Neuronal stem cell (in vitro differentiated cells): Measurements from ENCODE around the gene C2CD4D.

Experiments
- DNase-seq: peaks from one replicate; pipeline ENCODE4 v3.0.0-alpha.2; 2013; ENCODE audit warnings: low spot score
- H2AFZ ChIP-seq: one replicate; pipeline ENCODE4 v1.6.1; 2013; ENCODE audit warnings: mild to moderate bottlenecking, low read length, inconsistent platforms
- H2AK5ac ChIP-seq: 2 replicates; pipeline ENCODE4 v1.6.1; 2013; ENCODE audit warnings: low read depth, mild to moderate bottlenecking, inconsistent platforms, low read length, moderate library complexity, mixed read lengths
- H2BK120ac ChIP-seq: 2 replicates; pipeline ENCODE4 v1.6.1; 2013; ENCODE audit warnings: low read depth, mild to moderate bottlenecking, inconsistent platforms, low read length, moderate library complexity, mixed read lengths
- H2BK12ac ChIP-seq: one replicate; pipeline ENCODE4 v1.6.1; 2013; ENCODE audit warnings: low read length, inconsistent platforms
- H2BK15ac ChIP-seq: 2 replicates; pipeline ENCODE4 v1.6.1; 2013; ENCODE audit warnings: mild to moderate bottlenecking, low read length, inconsistent platforms, mixed read lengths
- H2BK5ac ChIP-seq: one replicate; pipeline ENCODE4 v1.6.1; 2013; ENCODE audit warnings: inconsistent platforms, mild to moderate bottlenecking, low read length, moderate library complexity
- H3K14ac ChIP-seq: one replicate; pipeline ENCODE4 v1.6.1; 2013; ENCODE audit warnings: low read length, inconsistent platforms
- H3K18ac ChIP-seq: 2 replicates; pipeline ENCODE4 v1.6.1; 2013; ENCODE audit warnings: low read length, inconsistent platforms
- H3K23ac ChIP-seq: 2 replicates; pipeline ENCODE4 v1.6.1; 2013; ENCODE audit warnings: low read depth, mild to moderate bottlenecking, mixed read lengths, low read length, inconsistent platforms; ENCODE audit not compliant: poor library complexity
- H3K27ac ChIP-seq: replicated peaks from 3 replicates; pipeline ENCODE4 v1.5.1; 2013; ENCODE audit warnings: low read length, inconsistent platforms
- H3K27me3 ChIP-seq, 3 experiments: 2 replicates each; pipeline ENCODE4 v1.6.1; 2013; ENCODE audit warnings: low read length in 3 of 3, mild to moderate bottlenecking in 2 of 3, inconsistent platforms in 1 of 3, low read depth in 1 of 3, mixed read lengths in 1 of 3, moderate library complexity in 1 of 3; ENCODE audit not compliant: control insufficient read depth in 3 of 3, insufficient read depth in 3 of 3
- H3K36me3 ChIP-seq, 2 donors: replicated peaks in 1 of 2; 2 replicates each; pipeline ENCODE4 v1.6.1; 2013; ENCODE audit warnings: low read length in 2 of 2; ENCODE audit not compliant: control insufficient read depth in 2 of 2, insufficient read depth in 2 of 2
- H3K4ac ChIP-seq: 2 replicates; pipeline ENCODE4 v1.6.1; 2013; ENCODE audit warnings: inconsistent platforms, mild to moderate bottlenecking, low read length, moderate library complexity
- H3K4me1 ChIP-seq, 2 donors: 1 replicate in 1 of 2; 2 replicates in 1 of 2; pipeline ENCODE4 v1.6.1; 2013; ENCODE audit warnings: low read length in 2 of 2, low read depth in 1 of 2; ENCODE audit not compliant: control insufficient read depth in 2 of 2, insufficient read depth in 1 of 2
- H3K4me2 ChIP-seq: one replicate; pipeline ENCODE4 v1.6.1; 2013; ENCODE audit warnings: mild to moderate bottlenecking, low read length, inconsistent platforms; ENCODE audit not compliant: insufficient read depth, poor library complexity, severe bottlenecking
- H3K4me3 ChIP-seq, 2 donors: 2 replicates each; pipeline ENCODE4 v1.5.1; 2013; ENCODE audit warnings: low read length in 2 of 2, mild to moderate bottlenecking in 2 of 2, inconsistent platforms in 1 of 2, moderate library complexity in 1 of 2
- H3K79me1 ChIP-seq: one replicate; pipeline ENCODE4 v1.6.1; 2013; ENCODE audit warnings: low read depth, mild to moderate bottlenecking, inconsistent platforms, low read length, moderate library complexity
- H3K9ac ChIP-seq: one replicate; pipeline ENCODE4 v1.6.1; 2013; ENCODE audit warnings: mild to moderate bottlenecking, low read depth, low read length, inconsistent platforms; ENCODE audit not compliant: poor library complexity
- H3K9me3 ChIP-seq, 2 donors: replicated peaks in 1 of 2; 2 replicates each; pipeline versions ENCODE3 to v1.6.1; 2013; ENCODE audit warnings: low read length in 2 of 2, mild to moderate bottlenecking in 2 of 2, inconsistent platforms in 1 of 2, low read depth in 1 of 2, mixed read lengths in 1 of 2, moderate library complexity in 1 of 2; ENCODE audit not compliant: control insufficient read depth in 2 of 2, insufficient read depth in 1 of 2
- H4K8ac ChIP-seq: one replicate; pipeline ENCODE4 v1.6.1; 2013; ENCODE audit warnings: low read depth, mild to moderate bottlenecking, inconsistent platforms, low read length, moderate library complexity
- H4K91ac ChIP-seq: one replicate; pipeline ENCODE4 v1.6.1; 2013; ENCODE audit warnings: low read length, low read depth, mild to moderate bottlenecking, inconsistent platforms; ENCODE audit not compliant: poor library complexity
- WGBS, 2 donors: extraction: QIAGEN DNeasy Blood & Tissue Kit; methylation state at CpG; one replicate each; pipeline ENCODE4 v1.1.7; 2013; ENCODE audit warnings: missing lambda C conversion rate in 2 of 2, mixed read lengths in 1 of 2; ENCODE audit not compliant: insufficient read length in 2 of 2, insufficient replicate concordance in 1 of 2; ENCODE audit errors: extremely low coverage in 2 of 2; 5-methylcytosine and 5-hydroxymethylcytosine counted together

The C2CD4D gene

DNA sequence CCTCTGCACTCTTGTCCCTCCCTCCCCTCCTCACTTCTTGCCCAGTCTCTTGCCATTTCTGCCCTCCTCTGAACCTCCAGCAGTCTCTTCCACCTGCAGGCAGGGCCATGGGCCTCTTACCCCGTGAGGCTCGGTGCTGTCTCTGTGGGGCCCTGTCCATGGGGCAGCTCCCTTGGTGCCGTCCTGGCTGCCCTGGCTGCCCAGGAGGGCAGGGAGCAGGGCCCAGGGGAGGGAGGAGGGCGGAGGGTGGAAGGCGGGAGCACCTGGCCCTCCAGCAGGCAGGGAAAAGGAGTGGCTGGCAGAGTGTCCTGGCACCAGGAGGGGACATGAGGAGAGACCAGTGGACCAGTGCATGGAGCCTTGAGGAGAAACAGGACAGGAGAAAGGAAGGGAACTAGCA lies 8.0 kb downstream of the C2CD4D start, which contains the start of gene RORC:
TSS of gene RORC (minus strand) at position 198 of the 400 bp plus-strand sequence. CDS start at position 160, 38 bp downstream.
- peaks cover 19 to 23% of the 10 kb centered on the region in 2 donors for H3K4me1 ChIP-seq
- H3K23ac ChIP-seq, result peak within 1 kb of the TSS; percentile 65

GRCh38 chr1:151831256-151831591 lies 8.4 kb downstream of the C2CD4D start:
- H4K8ac ChIP-seq, result no peak overlapping the region
- DNase-seq, result no peak
- H3K36me3 ChIP-seq, result no peaks in the 10 kb centered on the region
- no peaks in the 10 kb centered on the region for H3K79me1 ChIP-seq
- H3K4me1 ChIP-seq, result peaks cover 21 to 23% of the 10 kb centered on the region in 2 donors
- no peak overlapping the region for H2BK15ac ChIP-seq
- H3K27ac ChIP-seq, result no peak overlapping the region
- H2BK120ac ChIP-seq, result no peak overlapping the region
- peak overlapping the region; percentile 90 for H3K14ac ChIP-seq
- H3K4me2 ChIP-seq, result no peak overlapping the region
- no CpG with 5 or more reads among the region's 4 CpGs for WGBS, 2 donors
- H3K27me3 ChIP-seq, result peaks cover 0 to 51% (median 0%) of the 10 kb centered on the region in 3 experiments
- peak overlapping the region; percentile 37 for H3K18ac ChIP-seq
- H3K4me3 ChIP-seq, result no peak overlapping the region
- peak overlapping the region; percentile 65 for H3K23ac ChIP-seq
- no peak overlapping the region for H3K9ac ChIP-seq
- H4K91ac ChIP-seq, result no peak overlapping the region
- H2AFZ ChIP-seq, result no peak overlapping the region
- H2AK5ac ChIP-seq, result peak overlapping the region; percentile 56
- H3K9me3 ChIP-seq, result no peaks in the 10 kb centered on the region
- peak overlapping the region; percentile 58 for H2BK12ac ChIP-seq
- no peak overlapping the region for H3K4ac ChIP-seq
- peak overlapping the region; percentile 62 for H2BK5ac ChIP-seq

More for the DNA sequence above, 8.0 kb downstream of the C2CD4D start, which contains the start of gene RORC:
- no peak within 1 kb of the TSS for H3K4me2 ChIP-seq
- peak within 1 kb of the TSS; percentile 37 for H3K18ac ChIP-seq
- peak within 1 kb of the TSS; percentile 90 for H3K14ac ChIP-seq
- H2BK12ac ChIP-seq, result peak within 1 kb of the TSS; percentile 82
- H4K91ac ChIP-seq, result no peak within 1 kb of the TSS
- H3K36me3 ChIP-seq, result no peaks in the 10 kb centered on the region
- H3K27me3 ChIP-seq, result peaks cover 0 to 51% (median under 1%) of the 10 kb centered on the region in 3 experiments
- H3K4ac ChIP-seq, result peak within 1 kb of the TSS; percentile 42
- no peak within 1 kb of the TSS for H3K4me3 ChIP-seq
- no peak within 1 kb of the TSS for H3K27ac ChIP-seq
- H2BK120ac ChIP-seq, result no peak within 1 kb of the TSS
- H2BK5ac ChIP-seq, result peak within 1 kb of the TSS; percentile 62
- H4K8ac ChIP-seq, result peak within 1 kb of the TSS; percentile 82
- WGBS, 2 donors, result no CpG with 5 or more reads among the region's 5 CpGs
- H3K79me1 ChIP-seq, result no peaks in the 10 kb centered on the region
- no peaks in the 10 kb centered on the region for H3K9me3 ChIP-seq
- peak within 1 kb of the TSS; percentile 54 for H2BK15ac ChIP-seq
- peak within 1 kb of the TSS; percentile 83 for H2AK5ac ChIP-seq
- H2AFZ ChIP-seq, result no peak within 1 kb of the TSS
- H3K9ac ChIP-seq, result no peak within 1 kb of the TSS
- no peak for DNase-seq

GRCh38 chr1:151830055-151830454 lies 9.6 kb downstream of the C2CD4D start:
- WGBS, 2 donors, result no CpG with 5 or more reads among the region's 6 CpGs
- H3K9ac ChIP-seq, result no peak overlapping the region

DNA sequence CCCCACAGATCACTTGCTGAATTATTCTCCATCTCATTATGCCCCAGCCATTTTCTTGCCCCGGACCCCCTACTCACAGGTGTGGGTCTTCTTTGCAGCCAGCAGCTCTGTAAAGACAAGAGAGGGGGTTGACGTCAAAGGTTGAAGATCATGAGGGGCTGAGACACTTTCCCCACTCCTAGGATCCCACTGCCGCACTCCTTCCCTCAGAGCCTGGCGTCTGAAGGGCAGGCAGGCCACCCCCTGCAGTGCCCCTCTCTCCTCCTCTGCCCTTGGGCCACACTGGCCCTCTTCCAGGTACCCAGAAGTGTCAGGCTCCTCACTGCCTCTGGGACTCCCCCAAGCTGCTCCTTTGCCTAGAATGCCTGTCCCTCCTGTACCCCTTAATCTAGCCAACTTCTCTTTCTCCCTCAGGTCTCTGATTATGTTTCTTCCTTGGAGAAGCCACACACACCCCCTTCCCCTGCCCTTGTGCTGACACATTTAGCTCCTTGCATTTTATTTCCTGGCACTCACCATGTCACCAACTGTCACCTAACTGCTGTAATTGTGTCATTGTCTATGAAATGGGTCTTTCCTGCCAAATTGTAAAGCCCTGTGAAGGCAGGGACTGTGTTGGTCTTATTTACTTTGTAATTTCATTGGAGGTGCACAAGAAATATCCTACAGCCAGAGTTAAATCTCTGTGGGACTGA lies 10.1 kb downstream of the C2CD4D start:
- Histone ChIP-seq H4K91ac (no peak overlapping the region), H3K9me3 (no peaks in the 10 kb centered on the region), H3K4me3 (no peak overlapping the region), H3K18ac (peak overlapping the region; percentile 86), H2BK12ac (peak overlapping the region; percentile 34), H4K8ac (no peak overlapping the region), H2BK5ac (peak overlapping the region; percentile 49), H2BK15ac (peak overlapping the region; percentile 45), H3K36me3 (no peaks in the 10 kb centered on the region), H3K14ac (no peak overlapping the region), H3K4me1 (peaks cover 23% of the 10 kb centered on the region in 2 donors), H3K79me1 (no peaks in the 10 kb centered on the region), H3K4ac (no peak overlapping the region), H3K23ac (no peak overlapping the region), H3K27me3 (peaks cover 0 to 56% (median 0%) of the 10 kb centered on the region in 3 experiments), H3K27ac (peak overlapping the region; percentile 26), H3K4me2 (no peak overlapping the region), H3K9ac (no peak overlapping the region), H2BK120ac (no peak overlapping the region), H2AFZ (peak overlapping the region; percentile 70), H2AK5ac (peak overlapping the region; percentile 52)
- DNase-seq, result no peak
- WGBS, 2 donors, result no CpG with 5 or more reads among the region's 4 CpGs

More at GRCh38 chr1:151830055-151830454, 9.6 kb downstream of the C2CD4D start:
- Histone ChIP-seq H4K91ac (no peak overlapping the region), H3K9me3 (no peaks in the 10 kb centered on the region), H3K36me3 (no peaks in the 10 kb centered on the region), H3K79me1 (no peaks in the 10 kb centered on the region), H3K27me3 (peaks cover 0 to 53% (median 0%) of the 10 kb centered on the region in 3 experiments), H2AFZ (no peak overlapping the region), H4K8ac (no peak overlapping the region), H2AK5ac (peak overlapping the region; percentile 52), H3K27ac (no peak overlapping the region), H3K18ac (peak overlapping the region; percentile 80), H2BK15ac (peak overlapping the region; percentile 49), H3K4me3 (no peak overlapping the region), H3K4me1 (peaks cover 23% of the 10 kb centered on the region in 2 donors), H2BK12ac (peak overlapping the region; percentile 98), H3K14ac (peak overlapping the region; percentile 38), H2BK5ac (no peak overlapping the region), H3K4ac (no peak overlapping the region), H3K23ac (no peak overlapping the region), H3K4me2 (no peak overlapping the region), H2BK120ac (no peak overlapping the region)
- DNase-seq, result no peak
